ENCODE data around the gene TMEM98. TPM values are rescaled to one million over a fixed set of nuclear protein-coding genes. Genes with fewer than 3 reads are reported as not detected.
A peak's percentile ranks its signal among the peaks of the same experiment; 100 is the strongest.
"Not testable (repeated sequence)": the region's sequence is repeated elsewhere in the genome, so short reads cannot be mapped to it uniquely, and the experiment has no call there.

Gene TMEM98
- total RNA-seq, 4 donors from 2014 or later: 1.7 to 8.0 (median 6.7) TPM

- no peaks in the 10 kb centered on the region for H3K9me3 ChIP-seq
- no peak for ATAC-seq
- no peaks in the 10 kb centered on the region for H3K27me3 ChIP-seq
- DNase-seq: no peak
- TF ChIP-seq CTCF (IDR thresholded peaks at IDR 0.05 in 4 of 5, conservative IDR thresholded peaks at IDR 0.05 in 1 of 5) (no peak), POLR2A (IDR thresholded peaks at IDR 0.05) (no peak)
- H3K27ac ChIP-seq: no peak overlapping the region
- no peaks in the 10 kb centered on the region for H3K36me3 ChIP-seq
- in situ Hi-C loops (cut with MboI; ENCODE audit: low sequenced_read_pairs in 4 of 4) (loop anchor here in 1 of 4 donors (25.0 kb wide), 1 partner anchor 100 kb away; no protein-coding TSS in a partner anchor), intact Hi-C loops (cut with DNase I; ENCODE audit: low total_unique reads) (no loop called here)
- no peaks in the 10 kb centered on the region for H3K4me1 ChIP-seq
- H3K4me3 ChIP-seq: no peak overlapping the region
These were observed 34.4 kb downstream of the TMEM98 start for GRCh38 chr17:32962320-32962711.

GRCh38 chr17:32964541-32964940 is 36.6 kb downstream of the TMEM98 start:
- no peaks in the 10 kb centered on the region for H3K36me3 ChIP-seq
- intact Hi-C loops (cut with DNase I; ENCODE audit: low total_unique reads) (no loop called here), in situ Hi-C loops (cut with MboI; ENCODE audit: low sequenced_read_pairs in 4 of 4) (loop anchor here in 1 of 4 donors (25.0 kb wide), 1 partner anchor 98 kb away; no protein-coding TSS in a partner anchor)
- no peaks in the 10 kb centered on the region for H3K4me1 ChIP-seq
- no peaks in the 10 kb centered on the region for H3K27me3 ChIP-seq
- ATAC-seq (no peak), DNase-seq (no peak)
- no peak for TF ChIP-seq POLR2A (IDR thresholded peaks at IDR 0.05)
- TF ChIP-seq CTCF (IDR thresholded peaks at IDR 0.05 in 4 of 5, conservative IDR thresholded peaks at IDR 0.05 in 1 of 5): no peak
- no peak overlapping the region for H3K4me3 ChIP-seq
- no peak overlapping the region for H3K27ac ChIP-seq
- H3K9me3 ChIP-seq: no peaks in the 10 kb centered on the region

- in situ Hi-C loops (cut with MboI; ENCODE audit: low sequenced_read_pairs in 4 of 4): loop anchor here in 1 of 4 donors (25.0 kb wide), 1 partner anchor 93 kb away; no protein-coding TSS in a partner anchor
- H3K36me3 ChIP-seq; H3K9me3 ChIP-seq; DNase-seq; H3K4me1 ChIP-seq; ATAC-seq; H3K4me3 ChIP-seq; intact Hi-C loops (cut with DNase I; ENCODE audit: low total_unique reads); H3K27ac ChIP-seq; H3K27me3 ChIP-seq: not testable (repeated sequence)
These were observed 41.3 kb downstream of the TMEM98 start for GRCh38 chr17:32969231-32969630.

- DNase-seq (peak in 1 of 2 donors; percentile 33), ATAC-seq (peak in 1 of 2 donors; percentile 36)
These were observed 42.3 kb downstream of the TMEM98 start for GRCh38 chr17:32970281-32970680.

GRCh38 chr17:32971171-32971570 is 43.2 kb downstream of the TMEM98 start:
- Histone ChIP-seq H3K9me3 (no peaks in the 10 kb centered on the region), H3K4me1 (no peaks in the 10 kb centered on the region), H3K27ac (no peak overlapping the region), H3K36me3 (no peaks in the 10 kb centered on the region), H3K27me3 (no peaks in the 10 kb centered on the region), H3K4me3 (no peak overlapping the region)
- ATAC-seq: no peak
- no peak for DNase-seq
- intact Hi-C loops (cut with DNase I; ENCODE audit: low total_unique reads) (no loop called here), in situ Hi-C loops (cut with MboI; ENCODE audit: low sequenced_read_pairs in 4 of 4) (loop anchor here in 1 of 4 donors (25.0 kb wide), 1 partner anchor 91 kb away; no protein-coding TSS in a partner anchor)
- TF ChIP-seq POLR2A (IDR thresholded peaks at IDR 0.05): no peak
- TF ChIP-seq CTCF (IDR thresholded peaks at IDR 0.05 in 4 of 5, conservative IDR thresholded peaks at IDR 0.05 in 1 of 5): no peak

More at GRCh38 chr17:32970281-32970680, 42.3 kb downstream of the TMEM98 start:
- H3K27me3 ChIP-seq: no peaks in the 10 kb centered on the region
- H3K27ac ChIP-seq: no peak overlapping the region
- H3K4me1 ChIP-seq: no peaks in the 10 kb centered on the region
- TF ChIP-seq CTCF (IDR thresholded peaks at IDR 0.05 in 4 of 5, conservative IDR thresholded peaks at IDR 0.05 in 1 of 5) (no peak), POLR2A (IDR thresholded peaks at IDR 0.05) (no peak)
- H3K36me3 ChIP-seq: no peaks in the 10 kb centered on the region
- no peaks in the 10 kb centered on the region for H3K9me3 ChIP-seq
- in situ Hi-C loops (cut with MboI; ENCODE audit: low sequenced_read_pairs in 4 of 4) (loop anchor here in 1 of 4 donors (25.0 kb wide), 1 partner anchor 92 kb away; no protein-coding TSS in a partner anchor), intact Hi-C loops (cut with DNase I; ENCODE audit: low total_unique reads) (no loop called here)
- no peak overlapping the region for H3K4me3 ChIP-seq

Data from gastrocnemius medialis (tissue), 4 donors.